GM19025 (cell line): ENCODE results near the gene CISD3.

Experiments used
- ATAC-seq: cut with Tn5 transposase; IDR thresholded peaks from one replicate; pipeline ENCODE4 v1.9.1; 2021; ENCODE audit warnings: mild to moderate bottlenecking, low read depth, moderate library complexity; ENCODE audit not compliant: unreplicated experiment

The CISD3 gene

DNA sequence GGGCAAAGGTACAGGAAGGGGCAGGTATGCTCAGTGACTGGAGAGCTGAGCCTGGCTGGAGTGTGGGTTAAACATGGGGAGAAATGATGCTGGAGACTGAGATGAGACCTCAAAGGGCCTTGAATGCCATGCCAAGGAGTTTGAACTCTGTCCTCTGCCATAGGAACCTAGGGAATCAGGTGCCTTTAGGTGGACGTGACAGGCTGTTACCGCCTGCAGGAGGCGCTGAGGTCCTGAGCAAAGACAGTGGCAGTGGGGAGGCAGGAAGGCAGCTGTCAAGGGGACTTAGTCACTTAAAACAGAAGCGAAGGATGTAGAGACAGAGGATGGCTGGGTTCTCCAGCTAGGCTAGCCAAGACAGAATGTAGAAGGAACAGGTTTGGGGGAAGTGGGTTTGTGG, 31.5 kb downstream of the CISD3 start:
- ATAC-seq = no peak

DNA sequence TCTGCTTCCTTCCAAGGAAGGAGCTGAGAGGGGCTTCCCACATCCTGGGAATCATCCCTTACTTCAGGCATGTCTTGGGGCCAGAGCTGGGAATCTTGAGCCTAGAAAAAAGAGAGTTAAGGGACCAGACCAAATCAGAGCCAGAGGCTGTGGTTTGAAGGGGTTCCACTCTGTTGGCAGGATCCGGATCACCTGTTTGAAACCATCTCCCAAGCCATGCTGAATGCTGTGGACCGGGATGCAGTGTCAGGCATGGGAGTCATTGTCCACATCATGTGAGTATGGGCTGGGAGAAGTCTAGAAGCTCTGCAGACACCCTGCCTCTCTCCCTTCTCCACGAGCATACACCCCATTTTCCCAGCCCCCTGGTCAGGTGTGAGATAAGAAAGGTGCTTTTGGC, 32.1 kb downstream of the CISD3 start:
- no peak for ATAC-seq

DNA sequence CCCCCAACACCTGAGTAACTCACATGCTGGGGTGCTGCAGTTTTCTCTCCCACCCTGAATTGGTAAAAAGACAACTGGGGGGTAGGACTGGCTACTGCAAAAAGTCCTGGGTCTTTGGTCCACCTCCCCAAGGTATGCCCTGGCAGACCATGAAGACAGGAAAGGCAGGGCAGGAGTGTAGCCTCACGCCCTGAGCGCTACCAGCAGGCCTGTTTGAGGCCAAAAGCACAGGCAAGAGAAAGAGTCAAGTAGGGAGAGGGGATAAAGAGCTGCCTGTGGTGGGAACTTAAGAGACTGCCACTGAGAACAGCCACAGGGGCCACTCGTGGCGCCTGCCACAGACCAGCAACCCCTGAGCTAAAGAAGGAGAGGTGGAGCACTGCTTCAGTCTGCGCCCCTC, 36.2 kb downstream of the CISD3 start:
- ATAC-seq = no peak

DNA sequence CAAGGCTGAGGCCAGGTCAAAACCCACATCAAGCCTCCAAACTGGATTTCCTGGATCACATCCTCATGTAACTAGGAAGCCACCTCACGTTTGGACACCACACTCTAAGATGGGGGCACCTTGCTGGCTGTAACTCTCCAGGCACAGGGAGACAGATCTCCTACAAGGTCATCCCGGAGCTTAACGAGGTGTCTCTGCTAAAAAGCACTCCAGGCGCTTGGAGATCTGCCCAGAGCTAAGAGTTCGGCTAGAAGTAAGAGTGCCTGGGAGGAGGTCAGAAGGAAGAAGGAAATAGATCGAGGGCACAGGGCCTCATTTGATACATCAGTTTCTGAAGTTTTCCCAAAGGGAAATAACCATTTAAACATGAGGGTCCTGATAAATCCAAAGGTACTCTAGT, 38.3 kb downstream of the CISD3 start:
- no peak for ATAC-seq

DNA sequence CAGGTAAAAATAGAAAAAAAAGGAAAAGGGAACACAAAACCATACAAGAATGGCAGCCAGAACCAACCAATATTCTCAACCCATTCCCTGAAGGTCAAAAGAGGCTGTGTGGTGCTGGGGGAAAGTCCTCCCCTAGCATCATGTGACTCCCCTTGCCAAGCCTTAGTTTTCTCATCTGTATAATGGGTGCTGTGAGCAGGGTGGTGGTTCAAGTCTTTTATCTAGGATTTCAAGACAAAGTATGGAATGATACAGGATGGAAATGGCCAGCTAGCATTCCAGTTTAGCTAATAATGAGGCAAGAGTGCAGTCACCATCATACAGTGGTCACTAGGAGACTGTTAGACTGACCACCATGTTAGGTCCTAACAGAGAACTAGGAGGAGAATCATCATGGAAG, 43.1 kb downstream of the CISD3 start:
- ATAC-seq = no peak

DNA sequence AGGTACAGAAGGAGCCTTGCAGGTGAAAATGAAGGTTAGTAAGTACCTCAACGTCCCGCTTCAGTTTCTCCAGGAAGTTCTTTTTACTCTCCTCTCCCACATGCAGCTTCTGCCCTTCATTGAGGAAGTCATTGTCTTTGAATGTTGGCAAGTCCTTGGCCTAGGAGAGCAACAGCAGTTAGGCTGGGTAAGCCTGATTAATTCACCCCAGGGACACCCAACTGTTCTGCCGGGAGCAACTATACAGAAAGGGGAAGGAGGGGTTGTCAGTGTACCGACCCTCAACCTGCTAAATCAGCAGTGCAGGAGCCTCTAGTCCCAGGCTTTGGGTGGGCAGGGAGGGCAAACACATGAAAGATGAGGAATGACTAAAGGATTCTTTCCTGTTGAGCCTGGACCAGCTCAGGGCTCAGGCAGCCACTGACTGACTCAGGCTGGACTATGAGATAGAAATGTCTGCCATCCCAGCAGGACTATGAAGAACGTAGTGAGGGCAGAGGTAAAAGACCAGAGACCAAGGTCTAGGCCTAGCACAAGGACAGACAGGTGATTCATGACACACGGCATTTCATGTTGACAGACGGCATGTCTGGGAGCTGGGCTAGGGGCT, 47.6 kb downstream of the CISD3 start:
- no peak for ATAC-seq

DNA sequence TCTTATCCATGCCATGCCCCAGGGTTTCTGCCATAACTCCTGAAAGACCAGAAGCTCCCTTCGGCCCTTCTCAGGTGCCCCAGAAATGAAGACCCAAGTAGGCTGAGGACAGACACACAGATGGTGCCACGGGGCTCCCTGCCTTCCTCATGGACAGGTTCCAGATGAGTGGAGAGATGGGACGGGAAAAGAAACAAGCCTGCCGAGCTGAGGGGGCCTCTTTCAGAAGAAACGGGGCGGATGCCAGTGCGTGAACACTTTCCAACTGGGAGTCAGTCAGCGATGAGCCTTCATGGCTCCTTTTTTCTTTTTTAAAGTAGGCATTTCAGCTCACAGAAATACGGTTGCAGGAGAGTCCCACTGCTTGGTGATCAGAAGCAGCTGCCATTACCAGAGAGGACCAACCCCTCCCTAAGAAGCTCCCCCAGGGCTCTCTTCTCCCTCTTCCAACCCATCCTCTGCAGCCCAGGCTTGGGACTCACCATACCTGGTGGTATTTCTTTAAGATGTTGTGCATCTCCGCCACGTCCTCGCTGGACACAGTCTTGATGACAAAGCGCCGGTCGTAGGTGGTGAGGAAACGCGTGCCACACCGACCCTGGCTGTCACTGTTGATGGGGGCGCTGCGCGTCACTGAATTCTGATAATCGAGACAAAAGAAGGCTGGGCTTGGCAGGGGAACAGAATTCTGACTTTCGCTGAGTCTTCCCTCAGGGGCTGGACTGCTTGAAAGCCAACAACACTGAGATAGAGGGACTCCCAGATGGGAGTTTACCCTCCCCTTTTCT, 50.0 kb downstream of the CISD3 start:
- no peak for ATAC-seq

DNA sequence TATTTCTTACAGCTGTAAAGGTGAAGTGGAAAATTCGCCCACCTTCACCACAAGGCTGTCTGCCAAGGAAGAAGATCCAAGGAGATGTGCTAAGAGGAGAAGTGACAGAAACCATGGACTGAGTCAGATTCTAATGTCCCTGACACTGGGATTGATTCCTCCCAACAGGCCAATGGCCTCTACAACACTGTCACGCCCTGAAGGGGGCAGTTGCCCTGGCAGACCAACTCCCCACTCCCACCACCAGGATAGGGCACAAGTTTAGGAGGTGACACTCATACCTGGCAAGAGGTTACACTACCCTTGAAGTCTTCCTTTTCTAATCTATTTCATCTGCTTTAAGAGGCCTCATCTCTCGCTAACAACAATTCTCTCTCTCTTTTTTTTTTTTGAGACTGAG, 53.1 kb downstream of the CISD3 start:
- ATAC-seq = no peak
